H1 (cell line): Measurements from ENCODE around the gene ATXN2. TPM values are rescaled to one million over a fixed set of nuclear protein-coding genes. Genes with fewer than 3 reads are reported as not detected.

Experiments
- CTCF ChIA-PET: fragments of 300-600 bp; sonication (Branson Sonifier 250); formaldehyde crosslinking; loops from one replicate; lab custom pipeline; 2021; ENCODE audit not compliant: partially characterized antibody; lab: Charles Lee
- POLR2A ChIA-PET: fragments of 300-600 bp; sonication (Branson Sonifier 250); formaldehyde crosslinking; loops from one replicate; lab custom pipeline; 2021; ENCODE audit warnings: inconsistent platforms; ENCODE audit not compliant: partially characterized antibody; lab: Charles Lee
- DNase-seq, 2 experiments: peaks; one replicate each; pipeline versions ENCODE4 v3.0.0 to v3.0.0-alpha.2; 2010 to 2022; ENCODE audit warnings: low spot score in 2 of 2, low read depth in 1 of 2, mixed read lengths in 1 of 2
- FAIRE-seq: peaks from 2 replicates; lab custom pipeline; 2011; peaks lifted over from hg19 to GRCh38; lab: Jason Lieb, UNC
- H2AFZ ChIP-seq: 2 replicates; pipeline ENCODE4 v1.8.1; 2012; ENCODE audit warnings: low read length, inconsistent platforms
- H2AK5ac ChIP-seq: 2 replicates; pipeline ENCODE4 v1.6.1; 2013; ENCODE audit warnings: low read depth, low read length
- H2BK120ac ChIP-seq: replicated peaks from 2 replicates; pipeline ENCODE3; 2013; ENCODE audit warnings: low read depth, low read length, inconsistent platforms
- H2BK12ac ChIP-seq: 2 replicates; pipeline ENCODE4 v1.6.1; 2013; ENCODE audit warnings: low read depth, low read length
- H2BK15ac ChIP-seq: 2 replicates; pipeline ENCODE4 v1.6.1; 2013; ENCODE audit warnings: low read length
- H2BK20ac ChIP-seq: 2 replicates; pipeline ENCODE4 v1.6.1; 2013; ENCODE audit warnings: low read length
- H2BK5ac ChIP-seq: 2 replicates; pipeline ENCODE4 v1.6.1; 2013; ENCODE audit warnings: low read depth, low read length
- H3K14ac ChIP-seq: 2 replicates; pipeline ENCODE4 v1.6.1; 2013; ENCODE audit warnings: inconsistent platforms; ENCODE audit not compliant: insufficient read length
- H3K18ac ChIP-seq: 2 replicates; pipeline ENCODE4 v1.6.1; 2013; ENCODE audit warnings: low read length; ENCODE audit errors: extremely low read depth
- H3K23ac ChIP-seq: 2 replicates; pipeline ENCODE4 v1.6.1; 2013; ENCODE audit warnings: inconsistent platforms; ENCODE audit not compliant: insufficient read length
- H3K23me2 ChIP-seq: 2 replicates; pipeline ENCODE4 v1.6.1; 2013; ENCODE audit warnings: low read depth, low read length
- H3K27ac ChIP-seq: 2 replicates; pipeline ENCODE4 v1.6.1; 2011; ENCODE audit warnings: low read depth, low read length, inconsistent platforms
- H3K27me3 ChIP-seq, 4 experiments: replicated peaks in 1 of 4; 1 replicate in 1 of 4; 2 replicates in 3 of 4; pipeline versions ENCODE4 v1.6.1 to v1.8.1; 2011 to 2013; ENCODE audit warnings: low read length in 3 of 4, mild to moderate bottlenecking in 3 of 4, inconsistent platforms in 2 of 4, mixed read lengths in 2 of 4, moderate library complexity in 1 of 4; ENCODE audit not compliant: control insufficient read depth in 3 of 4, insufficient read depth in 3 of 4; ENCODE audit errors: extremely low read depth in 1 of 4
- H3K36me3 ChIP-seq, 4 experiments: 2 replicates each; pipeline versions ENCODE4 v1.6.1 to v1.8.1; 2011 to 2013; ENCODE audit warnings: mild to moderate bottlenecking in 4 of 4, low read length in 3 of 4, moderate library complexity in 2 of 4, control low read depth in 1 of 4, inconsistent platforms in 1 of 4; ENCODE audit not compliant: insufficient read depth in 4 of 4, control insufficient read depth in 2 of 4
- H3K4ac ChIP-seq: replicated peaks from 2 replicates; pipeline ENCODE3; 2013; ENCODE audit warnings: low read length, low read depth, mixed read lengths, inconsistent platforms; ENCODE audit not compliant: insufficient read length
- H3K4me1 ChIP-seq, 4 experiments: replicated peaks in 1 of 4; 1 replicate in 1 of 4; 2 replicates in 3 of 4; pipeline versions ENCODE4 v1.6.1 to v1.8.1; 2011 to 2013; ENCODE audit warnings: low read length in 3 of 4, inconsistent platforms in 2 of 4, mixed read lengths in 1 of 4; ENCODE audit not compliant: insufficient read depth in 4 of 4, control insufficient read depth in 3 of 4
- H3K4me2 ChIP-seq, 2 experiments: 2 replicates each; pipeline versions ENCODE4 v1.6.1 to v1.8.1; 2011 to 2013; ENCODE audit warnings: low read depth in 2 of 2, low read length in 2 of 2, control low read depth in 1 of 2, inconsistent platforms in 1 of 2, mild to moderate bottlenecking in 1 of 2; ENCODE audit not compliant: insufficient read depth in 1 of 2
- H3K4me3 ChIP-seq, 4 experiments: fragments of 200-600, 300-600 bp in 1 of 4; sonication (generic), shearing (Covaris generic), sonication (Bioruptor Twin) in 1 of 4; 2 replicates each; pipeline versions ENCODE4 v1.5.1 to v1.8.1; 2011 to 2016; ENCODE audit warnings: low read length in 4 of 4, low read depth in 3 of 4, control low read depth in 2 of 4, inconsistent platforms in 2 of 4, mild to moderate bottlenecking in 2 of 4, mixed read lengths in 1 of 4, moderate library complexity in 1 of 4; ENCODE audit not compliant: insufficient read depth in 2 of 4; ENCODE audit errors: extremely low read depth in 1 of 4
- H3K56ac ChIP-seq: replicated peaks from 2 replicates; pipeline ENCODE3; 2013; ENCODE audit warnings: low read depth, mild to moderate bottlenecking, mixed read lengths, low read length, inconsistent platforms; ENCODE audit not compliant: insufficient read length
- H3K79me1 ChIP-seq: 2 replicates; pipeline ENCODE4 v1.6.1; 2013; ENCODE audit warnings: low read depth, low read length, control low read depth
- H3K79me2 ChIP-seq, 2 experiments: 2 replicates each; pipeline versions ENCODE4 v1.6.1 to v1.8.1; 2012 to 2013; ENCODE audit warnings: low read length in 2 of 2, mild to moderate bottlenecking in 2 of 2, inconsistent platforms in 1 of 2; ENCODE audit not compliant: insufficient read depth in 2 of 2, control insufficient read depth in 1 of 2
- H3K9ac ChIP-seq, 4 experiments: replicated peaks in 1 of 4; 1 replicate in 1 of 4; 2 replicates in 3 of 4; pipeline versions ENCODE4 v1.6.1 to v1.8.1; 2011 to 2013; ENCODE audit warnings: low read depth in 3 of 4, low read length in 3 of 4, control low read depth in 2 of 4, mild to moderate bottlenecking in 2 of 4, moderate library complexity in 2 of 4, inconsistent platforms in 1 of 4; ENCODE audit errors: extremely low read depth in 1 of 4
- H3K9me3 ChIP-seq, 2 experiments: 2 replicates each; pipeline versions ENCODE4 v1.6.1 to v1.8.1; 2012 to 2013; ENCODE audit warnings: mild to moderate bottlenecking in 2 of 2, moderate library complexity in 2 of 2, control low read depth in 1 of 2, inconsistent platforms in 1 of 2, low read depth in 1 of 2, low read length in 1 of 2, mixed read lengths in 1 of 2; ENCODE audit not compliant: insufficient read depth in 2 of 2
- H4K20me1 ChIP-seq, 2 experiments: replicated peaks in 1 of 2; 2 replicates each; pipeline versions ENCODE3 to v1.8.1; 2011 to 2013; ENCODE audit warnings: inconsistent platforms in 2 of 2, low read length in 2 of 2, mild to moderate bottlenecking in 1 of 2; ENCODE audit not compliant: insufficient read depth in 2 of 2, control insufficient read depth in 1 of 2
- H4K5ac ChIP-seq: 2 replicates; pipeline ENCODE4 v1.6.1; 2013; ENCODE audit warnings: low read length, low read depth, mixed read lengths, inconsistent platforms; ENCODE audit not compliant: insufficient read length
- H4K8ac ChIP-seq: 2 replicates; pipeline ENCODE4 v1.8.0; 2013; ENCODE audit warnings: mild to moderate bottlenecking, moderate library complexity, low read length, inconsistent platforms; ENCODE audit not compliant: insufficient read depth; ENCODE audit errors: extremely low read depth
- H4K91ac ChIP-seq: replicated peaks from 2 replicates; pipeline ENCODE3; 2013; ENCODE audit warnings: low read length, mixed read lengths, inconsistent platforms; ENCODE audit not compliant: insufficient read length
- ATF2 ChIP-seq: IDR thresholded peaks from 2 replicates; pipeline ENCODE4 v1.6.1; 2012; ENCODE audit warnings: low read length, inconsistent platforms
- CHD2 ChIP-seq: IDR thresholded peaks from 2 replicates; pipeline ENCODE4 v1.6.1; 2012; ENCODE audit warnings: low read length, improper control_type of control experiment
- EGR1 ChIP-seq: IDR thresholded peaks from 2 replicates; pipeline ENCODE4 v1.6.1; 2011; ENCODE audit warnings: low read depth, low read length, borderline replicate concordance
- GTF2F1 ChIP-seq: IDR thresholded peaks from 2 replicates; pipeline ENCODE4 v1.6.1; 2012; ENCODE audit warnings: low read depth, low read length, improper control_type of control experiment, borderline replicate concordance
- NRF1 ChIP-seq: IDR thresholded peaks from 2 replicates; pipeline ENCODE4 v1.6.1; 2011; ENCODE audit warnings: mild to moderate bottlenecking, low read depth, low read length, improper control_type of control experiment
- POU5F1 ChIP-seq: IDR thresholded peaks from 2 replicates; pipeline ENCODE4 v1.6.1; 2011; ENCODE audit warnings: low read depth, mild to moderate bottlenecking, low read length, moderate library complexity
- RAD21 ChIP-seq, 2 experiments: IDR thresholded peaks in 1 of 2; conservative IDR thresholded peaks in 1 of 2; 2 replicates each; pipeline ENCODE4 v1.6.1; 2011; ENCODE audit warnings: low read depth in 2 of 2, low read length in 2 of 2, improper control_type of control experiment in 1 of 2, inconsistent platforms in 1 of 2, mild to moderate bottlenecking in 1 of 2, moderate library complexity in 1 of 2
- RFX5 ChIP-seq: IDR thresholded peaks from 2 replicates; pipeline ENCODE4 v1.6.1; 2011; ENCODE audit warnings: low read depth, low read length, improper control_type of control experiment, borderline replicate concordance
- SIN3A ChIP-seq, 2 experiments: IDR thresholded peaks in 1 of 2; conservative IDR thresholded peaks in 1 of 2; 2 replicates each; pipeline ENCODE4 v1.6.1; 2011 to 2012; ENCODE audit warnings: low read length in 2 of 2, improper control_type of control experiment in 1 of 2, low read depth in 1 of 2, mild to moderate bottlenecking in 1 of 2
- SIRT6 ChIP-seq: IDR thresholded peaks from one replicate; pipeline ENCODE4 v1.7.1; 2012; ENCODE audit warnings: low read length, inconsistent platforms
- SIX5 ChIP-seq: IDR thresholded peaks from 2 replicates; pipeline ENCODE4 v1.6.1; 2011; ENCODE audit warnings: mild to moderate bottlenecking, low read depth, low read length
- ZNF274 ChIP-seq: IDR thresholded peaks from 2 replicates; pipeline ENCODE4 v1.7.0; 2012; ENCODE audit warnings: low read length, borderline replicate concordance; ENCODE audit errors: extremely low read depth
- WGBS, 2 experiments: shearing (Covaris generic) in 1 of 2; methylation state at CpG; one replicate each; pipeline versions ENCODE4 v1.1.6 to v1.1.7; 2013 to 2015; ENCODE audit warnings: low lambda C conversion rate in 2 of 2, mixed read lengths in 2 of 2, inconsistent platforms in 1 of 2, low coverage in 1 of 2, missing lambda C conversion rate in 1 of 2; ENCODE audit not compliant: insufficient replicate concordance in 2 of 2, insufficient coverage in 1 of 2, insufficient read length in 1 of 2; ENCODE audit errors: extremely low coverage in 1 of 2, missing lambda C conversion rate in 1 of 2; 5-methylcytosine and 5-hydroxymethylcytosine counted together
- polyA plus RNA-seq, 7 experiments: library from polyadenylated mRNA; depleted of rRNA in 3 of 7; stranded (reverse) in 5 of 7; unstranded in 2 of 7; fragments of >200 nt in 5 of 7; fragments of 200-250 nt in 2 of 7; gene quantifications; 1 replicate in 5 of 7; 2 replicates in 1 of 7; 4 replicates in 1 of 7; pipeline versions ENCODE4 v1.2.1 to v1.2.3, GENCODE V29; 2011 to 2013; ENCODE audit warnings: missing spikeins in 2 of 7, mixed read lengths in 2 of 7
- total RNA-seq: library from RNA; stranded (reverse); fragmentation: NEBNext Ultra II Directional; extraction: Animal tissue kit (Norgen Biotek cat#: 25700); gene quantifications from 2 replicates; pipeline ENCODE4 v1.2.1, GENCODE V29; 2021

ATXN2 gene
- total and polyA plus RNA-seq, 2 of the 8 experiments (the other 6 are each of a cell fraction or from before 2014, with no cell fraction given): 46.6 to 80.7 TPM

GRCh38 chr12:111580119-111580425 is 19.0 kb downstream of the ATXN2 start:
- H2AK5ac ChIP-seq: no peak overlapping the region
- no peak overlapping the region for H3K56ac ChIP-seq
- H3K27me3 ChIP-seq: no peaks in the 10 kb centered on the region
- peaks cover 8 to 86% of the 10 kb centered on the region in 2 experiments for H3K79me2 ChIP-seq
- H3K14ac ChIP-seq: no peak overlapping the region
- FAIRE-seq: no peak
- 100% methylated on average over 3 of the region's 3 CpGs; no CpG with 5 or more reads in 1 of the 2 experiments for WGBS, 2 experiments
- no peak overlapping the region for H2BK15ac ChIP-seq
- no peak overlapping the region for H4K5ac ChIP-seq
- no peak overlapping the region for H3K23ac ChIP-seq
- H3K4me1 ChIP-seq: no peaks in the 10 kb centered on the region; a peak in 1 of 7 replicates
- H3K4me2 ChIP-seq: no peak overlapping the region
- DNase-seq: no peak
- H2BK12ac ChIP-seq: no peak overlapping the region
- CTCF ChIA-PET: no interaction called here
- peaks cover 0 to 8% of the 10 kb centered on the region in 2 experiments for H4K20me1 ChIP-seq
- no peak overlapping the region for H2AFZ ChIP-seq
- no peak overlapping the region for H2BK20ac ChIP-seq
- POLR2A ChIA-PET: interaction anchor here (1.1 kb wide), 1 partner anchor 9 kb away, joined by 3 read pairs; no protein-coding TSS in a partner anchor
- H2BK120ac ChIP-seq: no peak overlapping the region
- H4K91ac ChIP-seq: no peak overlapping the region
- H4K8ac ChIP-seq: no peak overlapping the region
- H2BK5ac ChIP-seq: no peak overlapping the region
- no peaks in the 10 kb centered on the region for H3K23me2 ChIP-seq
- peaks cover 8% of the 10 kb centered on the region for H3K79me1 ChIP-seq
- no peak overlapping the region for H3K9ac ChIP-seq
- no peak overlapping the region for H3K4ac ChIP-seq
- no peak overlapping the region for H3K4me3 ChIP-seq
- TF ChIP-seq GTF2F1: no peak
- TF ChIP-seq SIRT6: no peak
- TF ChIP-seq RAD21 (IDR thresholded peaks at IDR 0.05 in 1 of 2, conservative IDR thresholded peaks at IDR 0.05 in 1 of 2; ENCODE audit: low read depth in 2 of 2, low read length in 2 of 2): no peak
- TF ChIP-seq ZNF274: no peak
- TF ChIP-seq EGR1: no peak
- TF ChIP-seq RFX5: no peak
- TF ChIP-seq ATF2: no peak
- TF ChIP-seq POU5F1: no peak
- TF ChIP-seq SIX5: no peak
- no peak for TF ChIP-seq CHD2
- no peak for TF ChIP-seq SIN3A (conservative IDR thresholded peaks at IDR 0.05 in 1 of 2, IDR thresholded peaks at IDR 0.05 in 1 of 2; ENCODE audit: low read depth in 1 of 2, low read length in 2 of 2)
- TF ChIP-seq NRF1: no peak
- no peak overlapping the region for H3K18ac ChIP-seq
- 0 out of 8 replicates have a peak, but pooled peaks cover 0 to 2% (median 0%) of the 10 kb centered on the region in 4 experiments for H3K36me3 ChIP-seq
- no peak overlapping the region for H3K27ac ChIP-seq
- H3K9me3 ChIP-seq: no peaks in the 10 kb centered on the region
